Subcutaneous adipose tissue (tissue), 4 donors: ENCODE measurements around the gene HBB. TPM values are rescaled to one million over a fixed set of nuclear protein-coding genes. Genes with fewer than 3 reads are reported as not detected.

Source experiments
- CTCF ChIP-seq: fragments of 450-650 bp; IDR thresholded peaks from one replicate; pipeline ENCODE4 v1.5.1; 2016; ENCODE audit warnings: low read depth, mild to moderate bottlenecking, control low read depth, antibody characterized with exemption, moderate library complexity
- total RNA-seq, 4 donors: library from RNA; depleted of rRNA; stranded (reverse); fragments of >200 nt; gene quantifications; one replicate each; pipeline ENCODE4 v1.1.0, GENCODE V29; 2016

HBB gene
- total RNA-seq, 4 donors from 2014 or later, result 22.2 to 687 (median 94.5) TPM

GRCh38 chr11:5242933-5243815 is 16.3 kb upstream of the HBB start:
- TF ChIP-seq CTCF, result no peak

GRCh38 chr11:5242208-5242607 is 15.3 kb upstream of the HBB start:
- TF ChIP-seq CTCF, result no peak

GRCh38 chr11:5241458-5241857 is 14.6 kb upstream of the HBB start:
- TF ChIP-seq CTCF, result no peak

GRCh38 chr11:5240458-5240857 is 13.6 kb upstream of the HBB start:
- no peak for TF ChIP-seq CTCF

- no peak for TF ChIP-seq CTCF
These were observed 13.2 kb upstream of the HBB start for GRCh38 chr11:5240056-5240455.

- no peak for TF ChIP-seq CTCF
These were observed 12.2 kb upstream of the HBB start for GRCh38 chr11:5239046-5239445.

GRCh38 chr11:5238486-5238885 is 11.6 kb upstream of the HBB start:
- no peak for TF ChIP-seq CTCF
